Fibroblast of villous mesenchyme (primary cell): ENCODE measurements around the gene DRD3. TPM values are rescaled to one million over a fixed set of nuclear protein-coding genes. Genes with fewer than 3 reads are reported as not detected.

Source experiments
- DNase-seq: peaks from one replicate; pipeline ENCODE4 v3.0.0-alpha.2; 2010; ENCODE audit warnings: low read depth
- H3K4me3 ChIP-seq: 2 replicates; pipeline ENCODE4 v1.5.1; 2011; ENCODE audit warnings: low read depth, mild to moderate bottlenecking, low read length
- total RNA-seq: library from RNA; depleted of rRNA; stranded (reverse); fragments of >200 nt; gene quantifications from 2 replicates; pipeline ENCODE4 v1.2.3, GENCODE V29; 2012
- TF ChIP-seq, protein P1 (sequence below): IDR thresholded peaks from 2 replicates; pipeline ENCODE4 v1.5.1; 2012; ENCODE audit warnings: low read depth, mild to moderate bottlenecking, low read length; ENCODE audit not compliant: insufficient read depth

The DRD3 gene
- total RNA-seq, 1 donor: not detected

GRCh38 chr3:114112696-114113095 is 66.2 kb downstream of the DRD3 start:
- TF ChIP-seq, protein P1, sequence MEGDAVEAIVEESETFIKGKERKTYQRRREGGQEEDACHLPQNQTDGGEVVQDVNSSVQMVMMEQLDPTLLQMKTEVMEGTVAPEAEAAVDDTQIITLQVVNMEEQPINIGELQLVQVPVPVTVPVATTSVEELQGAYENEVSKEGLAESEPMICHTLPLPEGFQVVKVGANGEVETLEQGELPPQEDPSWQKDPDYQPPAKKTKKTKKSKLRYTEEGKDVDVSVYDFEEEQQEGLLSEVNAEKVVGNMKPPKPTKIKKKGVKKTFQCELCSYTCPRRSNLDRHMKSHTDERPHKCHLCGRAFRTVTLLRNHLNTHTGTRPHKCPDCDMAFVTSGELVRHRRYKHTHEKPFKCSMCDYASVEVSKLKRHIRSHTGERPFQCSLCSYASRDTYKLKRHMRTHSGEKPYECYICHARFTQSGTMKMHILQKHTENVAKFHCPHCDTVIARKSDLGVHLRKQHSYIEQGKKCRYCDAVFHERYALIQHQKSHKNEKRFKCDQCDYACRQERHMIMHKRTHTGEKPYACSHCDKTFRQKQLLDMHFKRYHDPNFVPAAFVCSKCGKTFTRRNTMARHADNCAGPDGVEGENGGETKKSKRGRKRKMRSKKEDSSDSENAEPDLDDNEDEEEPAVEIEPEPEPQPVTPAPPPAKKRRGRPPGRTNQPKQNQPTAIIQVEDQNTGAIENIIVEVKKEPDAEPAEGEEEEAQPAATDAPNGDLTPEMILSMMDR: no peak
- no peak overlapping the region for H3K4me3 ChIP-seq
- no peak for DNase-seq

DNA sequence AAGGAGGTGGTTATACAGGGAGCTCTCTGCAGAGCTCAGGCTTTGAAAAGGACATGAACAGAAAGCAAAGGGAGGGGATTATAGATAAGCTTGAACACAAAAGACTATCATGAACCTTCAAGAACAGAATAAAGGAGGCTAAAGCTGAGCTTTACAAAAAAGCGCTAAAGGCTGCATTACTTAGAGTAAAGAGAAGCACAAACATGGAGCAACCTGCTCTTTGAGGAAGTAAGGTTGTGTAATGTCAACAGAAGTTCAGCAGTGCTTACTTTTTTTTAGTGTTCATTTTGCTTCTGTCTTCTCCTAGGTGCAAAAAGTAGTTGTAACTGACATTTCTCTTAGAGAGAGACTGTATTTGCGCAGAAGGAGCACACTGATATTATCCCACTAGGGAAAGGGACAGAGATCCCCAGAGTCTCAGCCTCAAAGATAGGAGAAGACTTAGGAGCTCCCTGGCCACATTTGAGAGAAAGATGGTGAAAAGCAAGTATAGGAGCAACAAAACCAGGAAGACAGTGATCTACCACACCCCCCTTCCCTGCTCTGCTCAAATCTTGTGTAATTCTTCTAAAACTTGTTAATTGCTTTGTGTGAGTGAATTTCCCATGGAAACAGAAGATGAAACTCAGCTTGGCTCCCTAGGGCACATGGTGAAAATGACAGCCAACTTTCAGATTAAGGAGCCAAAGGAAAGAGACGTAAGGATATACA is 67.6 kb downstream of the DRD3 start:
- TF ChIP-seq, protein P1: no peak
- DNase-seq: no peak
- no peak overlapping the region for H3K4me3 ChIP-seq

DNA sequence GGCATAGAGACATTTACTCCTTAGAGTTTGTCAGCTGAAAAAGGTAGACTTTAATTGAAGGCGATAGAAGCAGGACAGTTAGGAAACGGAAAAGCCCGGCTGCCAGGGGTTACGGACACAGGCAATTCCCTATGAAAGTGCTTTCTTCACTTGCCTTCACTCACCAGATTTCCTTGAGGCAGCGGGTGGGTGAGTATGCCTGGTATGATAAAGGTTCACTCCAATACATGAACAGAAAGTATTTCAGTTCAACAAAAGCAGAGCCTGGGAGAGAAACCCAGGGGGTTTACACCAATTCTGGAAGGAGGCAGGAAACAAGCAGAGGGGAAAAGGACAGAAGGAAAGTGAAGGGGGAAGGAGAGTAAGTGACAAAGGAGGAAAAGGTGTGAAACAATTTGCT is 68.4 kb downstream of the DRD3 start:
- no peak for DNase-seq
- TF ChIP-seq, protein P1: no peak

DNA sequence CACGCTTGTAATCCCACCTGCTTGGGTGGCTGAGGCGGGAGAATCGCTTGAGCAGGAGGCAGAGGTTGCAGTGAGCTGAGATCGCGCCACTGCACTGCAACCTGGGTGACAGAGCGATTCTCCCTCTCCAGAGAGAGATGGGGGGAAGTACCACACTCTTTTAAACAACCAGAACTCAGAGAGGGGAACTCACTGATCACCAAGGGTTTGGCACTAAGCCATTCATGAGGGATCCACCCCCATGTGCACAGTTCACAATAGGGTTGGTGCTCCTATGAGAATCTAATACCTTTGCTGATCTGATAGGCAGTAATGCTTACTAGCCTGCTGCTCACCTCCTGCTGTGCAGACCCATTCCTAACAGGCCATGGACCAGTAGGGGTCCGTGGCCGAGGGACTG is 70.7 kb downstream of the DRD3 start:
- TF ChIP-seq, protein P1: no peak
- no peak overlapping the region for H3K4me3 ChIP-seq
- no peak for DNase-seq

More for the DNA sequence above, 68.4 kb downstream of the DRD3 start:
- H3K4me3 ChIP-seq: no peak overlapping the region

- TF ChIP-seq, protein P1: no peak
- H3K4me3 ChIP-seq: no peak overlapping the region
- DNase-seq: peak; percentile 29
Observed at GRCh38 chr3:114104414-114104813, 74.4 kb downstream of the DRD3 start.

DNA sequence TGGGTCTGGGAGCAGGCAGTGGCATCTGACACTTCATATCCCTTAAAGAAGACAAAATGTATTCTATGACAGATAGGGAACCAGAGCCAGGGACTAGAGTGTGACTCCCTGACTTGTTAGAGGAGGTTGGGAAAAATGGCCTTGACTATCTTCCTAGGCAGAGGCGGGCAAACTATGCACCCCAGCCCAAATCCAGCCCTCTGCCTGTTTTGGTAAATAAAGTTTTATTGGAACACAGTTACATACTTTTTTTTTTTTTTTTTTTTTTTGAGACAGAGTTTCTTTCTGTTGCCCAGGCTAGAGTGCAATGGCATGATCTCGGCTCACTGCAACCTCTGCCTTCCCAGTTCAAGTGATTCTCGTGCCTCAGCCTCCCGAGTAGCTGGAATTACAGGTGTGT is 75.0 kb downstream of the DRD3 start:
- H3K4me3 ChIP-seq: no peak overlapping the region
- TF ChIP-seq, protein P1: no peak
- DNase-seq: no peak

GRCh38 chr3:114103181-114103580 is 75.7 kb downstream of the DRD3 start:
- no peak for DNase-seq
- no peak overlapping the region for H3K4me3 ChIP-seq
- TF ChIP-seq, protein P1: no peak
